GM19239 (cell line): ENCODE results near the gene SFTPB.
"Not testable (repeated sequence)": the region's sequence is repeated elsewhere in the genome, so short reads cannot be mapped to it uniquely, and the experiment has no call there.

ENCODE experiments used
- DNase-seq: peaks from one replicate; pipeline ENCODE4 v3.0.0; 2011; ENCODE audit warnings: low spot score; ENCODE audit not compliant: insufficient read length
- FAIRE-seq: peaks from 2 replicates; lab custom pipeline; 2011; peaks lifted over from hg19 to GRCh38; lab: Jason Lieb, UNC

SFTPB gene

DNA sequence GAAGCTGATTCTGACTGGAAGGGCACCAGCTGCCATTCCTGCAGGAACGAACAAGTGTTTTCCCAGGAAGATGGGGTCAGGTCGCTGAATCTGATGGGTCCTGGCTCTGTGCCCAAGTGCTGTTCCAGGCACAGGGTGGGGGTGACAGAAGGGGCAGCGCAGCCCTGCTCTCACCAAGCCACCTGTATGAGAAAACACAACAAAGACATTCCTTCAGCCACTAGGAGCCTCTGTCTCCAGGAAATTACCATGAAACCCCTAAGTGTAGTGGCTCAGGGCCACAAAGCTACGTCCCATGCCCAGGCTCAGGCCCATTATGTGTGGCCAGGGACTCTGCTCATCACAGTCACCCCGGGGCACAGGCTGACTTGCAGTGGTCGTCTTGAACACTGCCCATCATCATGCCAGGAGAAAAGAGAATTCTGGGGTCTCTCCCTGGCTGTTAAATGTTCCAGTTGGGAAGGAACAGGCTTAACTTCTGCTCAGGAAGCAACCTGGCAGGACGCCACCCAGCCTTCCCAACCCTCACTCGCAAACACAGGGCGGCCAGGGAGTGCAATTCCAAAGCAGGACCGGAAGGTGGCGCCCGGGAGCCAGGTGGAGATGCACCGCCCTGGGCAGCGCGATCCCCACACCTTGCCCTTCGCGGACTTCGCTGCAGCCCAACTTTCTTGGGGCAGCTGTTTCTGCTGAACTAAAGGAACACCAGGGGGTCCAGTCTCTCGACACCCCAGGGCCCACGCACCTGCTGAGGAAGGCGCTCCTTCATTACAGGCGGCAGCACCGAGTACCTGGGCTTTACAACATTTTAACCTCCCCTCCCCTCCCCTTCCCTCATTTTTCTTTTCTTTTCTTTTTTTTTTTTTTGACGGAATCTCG is 11.0 kb upstream of the SFTPB start:
- DNase-seq (peak; percentile 73), FAIRE-seq (no peak)

DNA sequence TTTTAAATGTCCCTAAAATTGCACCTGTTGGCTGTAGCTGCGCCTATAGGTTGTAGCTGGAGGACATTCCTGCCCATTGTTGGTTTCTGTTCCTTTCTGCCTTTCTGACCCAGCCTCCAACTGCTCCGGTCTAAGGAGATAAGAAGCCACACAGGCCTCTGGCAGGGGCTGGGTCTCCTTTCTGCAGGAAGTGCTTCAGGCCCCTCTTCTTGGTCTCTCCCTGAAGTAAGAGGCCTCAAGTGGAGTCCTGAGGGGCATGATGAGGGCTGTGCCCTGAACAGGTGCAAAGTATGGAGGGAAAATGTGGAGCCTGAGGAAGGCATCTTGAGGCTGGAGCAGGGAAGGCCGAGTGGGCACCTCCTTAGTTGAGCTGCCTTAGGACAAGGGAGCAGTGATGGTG is 10.4 kb upstream of the SFTPB start:
- no peak for FAIRE-seq
- DNase-seq: no peak

DNA sequence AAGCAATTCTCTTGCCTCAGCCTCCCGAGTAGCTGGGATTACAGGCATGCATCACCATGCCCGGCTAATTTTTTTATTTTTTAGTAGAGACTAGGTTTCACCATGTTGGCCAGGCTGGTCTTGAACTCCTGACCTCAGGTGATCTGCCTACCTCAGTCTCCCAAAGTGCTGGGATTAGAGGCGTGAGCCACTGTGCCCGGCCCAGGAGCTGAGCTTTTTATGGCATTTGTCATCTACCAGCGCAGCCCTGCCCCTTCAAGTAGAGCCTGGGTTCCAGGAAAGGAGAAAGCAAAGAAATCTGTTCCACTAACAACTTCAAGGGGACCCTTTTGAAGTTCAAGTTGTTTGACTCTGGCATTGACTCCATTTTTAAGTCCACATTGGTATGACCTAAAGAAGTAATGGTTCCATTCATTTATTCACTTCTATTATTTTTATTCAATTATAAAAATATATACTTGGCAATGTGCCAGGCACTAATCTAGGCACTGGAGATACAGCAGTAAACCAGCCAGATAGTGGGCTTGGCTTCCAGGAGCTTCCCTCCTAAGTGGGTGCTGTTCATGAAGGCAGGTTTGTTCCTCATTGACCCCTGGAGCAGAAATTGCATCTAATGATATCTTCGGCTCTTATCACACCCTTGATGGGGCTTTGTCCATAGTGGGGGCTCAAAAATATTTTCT is 8.0 kb upstream of the SFTPB start:
- no peak for FAIRE-seq
- DNase-seq: no peak

DNA sequence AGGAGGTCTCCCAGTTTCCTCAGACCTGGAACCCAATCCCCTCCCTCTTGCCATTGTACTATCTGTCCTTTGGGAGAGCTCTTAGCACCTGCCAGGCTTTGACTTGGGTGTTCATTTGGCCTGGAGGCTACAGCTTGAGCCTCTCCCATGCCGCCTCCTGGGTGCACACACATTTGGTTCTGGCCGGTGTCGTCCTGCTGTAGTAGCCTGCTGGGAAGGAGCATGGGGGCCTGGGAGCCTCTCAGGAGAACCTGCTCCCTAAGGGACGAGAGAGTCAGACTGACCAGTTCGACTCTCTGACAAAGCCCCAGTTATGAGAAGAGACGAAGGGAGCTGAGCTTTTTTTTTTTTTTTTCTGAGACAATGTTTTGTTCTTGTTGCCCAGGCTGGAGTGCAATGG is 7.4 kb upstream of the SFTPB start:
- DNase-seq (no peak), FAIRE-seq (no peak)

DNA sequence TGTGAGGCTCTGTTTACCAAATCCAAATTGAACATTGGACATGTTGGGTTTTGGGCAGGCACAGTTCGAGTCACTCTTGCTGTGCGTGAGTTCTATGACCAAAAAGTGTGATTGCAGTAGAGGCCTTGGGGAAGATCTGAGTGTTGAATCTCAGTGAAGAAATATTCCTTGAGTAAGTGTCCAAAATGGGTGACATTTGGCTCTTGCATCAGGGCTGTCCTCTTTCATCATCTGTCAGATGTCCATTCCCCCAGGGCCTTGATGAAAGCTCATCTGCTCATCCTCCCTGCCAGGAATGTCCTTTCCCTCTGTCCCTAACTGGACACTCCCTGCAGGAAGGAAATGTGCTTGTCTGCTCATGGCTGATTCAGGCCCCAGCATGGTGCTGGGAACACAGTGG is 6.4 kb upstream of the SFTPB start:
- DNase-seq (no peak), FAIRE-seq (no peak)

DNA sequence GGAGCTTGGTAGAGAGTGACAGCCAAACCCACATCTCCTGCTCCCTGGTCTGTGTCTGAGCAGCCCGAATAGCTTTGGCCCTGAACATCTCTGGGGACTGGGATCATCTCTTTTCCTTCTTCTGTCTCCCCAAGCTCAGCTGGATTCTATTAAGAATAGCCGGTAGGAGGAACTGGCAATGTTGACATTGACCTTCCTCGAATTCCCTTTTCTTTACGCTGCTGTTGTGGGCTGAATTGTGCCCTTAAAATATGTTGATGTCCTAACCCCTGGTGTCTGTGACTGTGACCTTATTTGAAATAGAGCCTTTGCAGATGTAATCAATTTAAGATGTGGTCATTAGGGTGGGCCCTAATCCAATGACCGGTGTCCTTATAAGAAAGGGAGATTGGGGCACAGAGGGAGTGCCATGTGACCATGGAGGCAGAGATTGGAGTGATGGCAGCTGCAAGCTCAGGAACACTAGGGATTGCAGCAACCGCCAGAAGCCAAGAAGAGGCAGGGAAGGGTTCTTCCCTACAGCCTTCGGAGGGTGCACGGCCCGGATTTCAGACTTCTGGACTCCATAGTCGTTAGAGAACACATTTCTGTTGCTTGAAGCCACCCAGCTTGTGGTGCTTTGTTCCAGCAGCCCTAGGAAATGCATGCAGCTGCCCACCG is 5.8 kb upstream of the SFTPB start:
- no peak for DNase-seq
- no peak for FAIRE-seq

DNA sequence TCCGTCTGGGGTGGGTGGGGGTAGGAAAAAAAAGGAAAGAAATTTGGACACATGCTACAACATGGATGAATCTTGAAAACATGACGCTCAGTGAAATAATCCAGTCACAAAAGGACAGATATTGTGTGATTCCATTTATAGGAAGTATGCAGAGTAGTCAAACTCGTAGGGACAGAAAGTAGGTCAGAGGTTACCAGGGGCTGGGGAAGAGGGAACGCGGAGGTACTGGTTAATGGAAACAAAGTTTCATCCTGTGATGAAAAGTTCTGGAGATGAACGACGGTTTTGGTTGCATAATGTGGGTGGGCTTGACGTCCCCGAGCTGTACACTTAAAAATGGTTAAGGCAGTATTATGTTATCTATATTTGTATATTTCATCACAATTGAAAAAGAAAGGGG is 4.5 kb upstream of the SFTPB start:
- DNase-seq (no peak), FAIRE-seq (no peak)

DNA sequence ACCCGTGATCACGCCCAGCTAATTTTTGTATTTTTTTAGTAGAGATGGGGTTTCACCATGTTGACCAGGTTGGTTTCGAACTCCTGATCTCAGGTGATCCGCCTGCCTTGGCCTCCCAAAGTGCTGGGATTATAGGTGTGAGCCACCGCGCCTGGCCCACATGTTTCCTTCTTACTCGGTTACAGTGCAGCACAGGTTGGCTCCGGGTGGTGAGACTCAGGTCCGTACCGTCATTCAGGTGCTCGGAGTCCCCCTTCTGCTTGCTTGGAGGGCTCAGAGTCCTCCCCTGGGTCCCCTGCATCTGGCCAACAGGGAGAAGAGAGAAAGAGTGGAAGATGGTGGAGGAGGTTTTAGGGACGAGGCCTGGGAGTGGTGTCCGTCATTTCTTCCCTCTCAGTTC is 2.4 kb upstream of the SFTPB start:
- not testable (repeated sequence) for DNase-seq, FAIRE-seq

DNA sequence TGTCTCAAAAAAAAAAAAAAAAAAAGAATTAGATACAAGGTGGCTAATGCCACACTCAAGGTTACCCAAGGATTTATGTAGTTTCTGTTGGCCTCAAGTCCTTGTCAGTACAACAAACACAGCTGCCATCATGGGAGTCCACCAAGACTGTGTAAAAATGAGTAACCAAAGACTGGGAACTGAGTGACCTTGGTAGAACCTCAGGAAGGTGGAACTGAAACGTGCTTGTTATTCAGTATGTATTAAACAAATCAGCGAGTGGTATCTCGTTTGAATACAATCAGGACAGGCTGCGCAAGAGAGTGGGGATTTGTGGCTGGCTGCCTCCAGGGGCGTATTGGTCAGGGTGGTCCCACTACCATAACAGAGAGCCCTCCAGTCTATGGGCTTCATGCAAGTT is 1.6 kb upstream of the SFTPB start:
- FAIRE-seq (peak; percentile 37), DNase-seq (no peak)

DNA sequence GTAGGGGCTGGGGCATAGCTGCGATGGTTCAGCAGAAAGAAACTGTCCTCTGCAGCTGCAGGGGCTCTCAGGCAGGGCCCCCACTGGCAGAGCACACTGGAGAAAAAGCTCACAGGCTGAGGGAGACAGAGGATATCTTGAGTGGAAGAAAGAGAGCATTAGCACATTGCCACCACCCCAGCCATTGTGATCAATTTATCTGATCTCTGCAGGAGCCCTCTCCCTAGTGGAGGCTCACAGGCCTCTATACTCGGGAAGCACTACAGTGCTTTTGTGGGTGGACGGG is 801 bp upstream of the SFTPB start:
- no peak for FAIRE-seq
- no peak for DNase-seq

DNA sequence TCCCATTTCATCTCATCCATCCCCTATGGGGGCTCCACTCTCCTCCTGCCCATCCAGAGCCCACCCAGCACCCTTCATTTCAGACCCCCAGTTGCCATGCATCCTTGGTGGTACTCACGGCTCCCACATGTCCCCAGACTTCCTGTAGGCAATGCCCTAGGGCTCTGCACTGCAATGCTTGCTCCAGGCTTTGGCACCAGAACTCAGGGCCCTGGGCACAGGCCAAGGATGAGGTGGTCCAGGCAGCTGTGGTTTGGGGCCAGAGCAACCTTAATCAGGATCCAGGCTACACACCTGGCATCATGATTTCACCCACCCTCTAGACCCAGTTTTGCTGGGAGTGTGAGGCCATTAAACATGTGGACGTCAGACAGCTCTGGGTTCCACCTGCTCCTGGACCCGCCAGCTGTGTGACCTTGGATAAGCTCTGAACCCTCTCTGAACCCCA is 414 bp downstream of the SFTPB start:
- no peak for DNase-seq
- no peak for FAIRE-seq

DNA sequence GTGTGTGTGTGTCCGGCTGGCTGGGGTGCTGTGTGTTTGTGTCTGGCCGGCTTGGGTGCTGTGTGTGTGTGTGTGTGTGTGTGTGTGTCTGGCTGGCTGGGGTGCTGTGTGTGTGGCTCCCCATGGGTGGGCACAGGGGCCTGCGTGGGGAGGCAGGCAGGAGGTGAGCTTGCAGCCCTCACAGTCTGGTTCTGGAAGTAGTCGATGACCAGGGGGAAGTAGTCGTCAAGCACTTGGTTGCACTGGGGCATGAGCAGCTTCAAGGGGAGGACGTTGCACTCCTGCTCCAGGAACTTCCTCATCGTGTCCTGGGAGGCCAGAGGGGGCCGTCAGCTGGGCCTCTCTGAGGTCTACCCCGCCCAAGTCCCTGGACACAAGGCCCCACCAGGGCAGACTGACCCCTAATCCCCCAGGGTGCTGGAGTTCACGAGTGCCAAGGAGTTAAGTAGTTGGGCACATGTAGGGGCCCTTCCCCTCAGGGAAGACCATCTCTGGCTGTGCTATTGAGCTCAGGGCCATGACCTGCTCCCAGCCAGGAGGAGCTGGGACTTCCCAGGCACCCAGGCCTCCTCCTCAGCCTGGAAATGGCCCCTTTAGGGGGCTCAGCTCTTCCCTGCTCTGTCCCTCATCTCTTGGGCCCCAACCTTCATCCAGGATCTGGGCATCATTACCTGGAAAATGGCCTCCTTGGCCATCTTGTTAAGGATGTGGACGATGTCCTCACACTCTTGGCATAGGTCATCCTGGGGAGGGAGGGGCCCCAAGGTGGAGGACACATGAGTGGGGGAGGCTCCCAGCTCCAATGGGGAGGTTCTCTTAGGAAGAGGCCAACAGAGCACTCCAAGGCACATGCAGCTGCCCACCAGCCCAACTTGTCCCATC is 1.3 kb downstream of the SFTPB start:
- DNase-seq: no peak
- FAIRE-seq: no peak

DNA sequence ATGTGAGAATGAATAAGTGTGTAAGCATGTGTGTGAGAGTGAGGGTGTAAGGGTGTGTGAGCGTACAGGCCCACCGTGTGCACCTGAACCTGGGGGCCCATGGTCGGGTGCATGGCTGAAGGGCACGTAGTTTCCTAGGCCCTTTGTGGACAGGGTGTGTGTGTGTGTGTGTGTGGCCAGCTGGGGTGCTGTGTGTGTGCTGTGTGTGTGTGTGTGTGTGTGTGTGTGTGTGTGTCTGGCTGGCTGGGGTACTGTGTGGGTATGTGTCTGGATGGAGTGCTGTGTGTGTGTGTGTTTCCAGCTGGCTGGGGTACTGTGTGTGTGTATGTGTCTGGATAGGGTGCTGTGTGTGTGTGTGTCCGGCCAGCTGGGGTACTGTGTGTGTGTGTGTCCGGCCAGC is 2.0 kb downstream of the SFTPB start:
- no peak for FAIRE-seq
- no peak for DNase-seq

DNA sequence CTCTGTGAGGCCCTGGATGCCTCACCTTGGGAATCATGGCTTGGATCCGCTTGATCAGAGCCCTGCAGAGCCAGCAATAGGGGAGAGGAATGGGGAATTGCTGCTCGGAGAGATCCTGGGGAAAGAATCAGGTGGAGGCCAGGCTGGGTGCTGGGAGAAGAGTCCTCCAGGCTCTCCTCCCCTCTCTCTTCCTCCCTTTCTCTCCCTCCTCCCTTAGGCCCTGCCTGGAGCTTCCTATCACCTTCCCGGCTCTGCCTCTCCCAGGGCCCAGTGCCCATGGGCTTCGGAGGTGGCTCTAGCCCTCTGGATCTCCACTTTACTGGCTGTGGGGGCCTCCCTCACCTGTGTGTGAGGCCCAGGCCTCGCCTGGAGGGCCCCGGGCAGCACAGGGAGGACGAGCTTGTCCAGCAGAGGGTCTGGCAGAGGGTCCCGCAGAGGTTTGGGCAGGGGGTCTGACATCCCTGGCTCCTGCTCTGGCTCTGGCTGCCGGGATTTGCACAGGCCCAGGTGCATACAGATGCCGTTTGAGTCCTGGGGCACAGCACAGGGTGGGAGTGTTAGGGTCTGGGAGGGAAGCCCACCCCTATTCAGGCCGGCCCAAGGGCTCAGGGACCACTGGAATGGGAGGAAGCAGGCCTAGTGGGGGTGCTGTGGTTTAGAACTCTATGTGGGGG is 2.6 kb downstream of the SFTPB start:
- FAIRE-seq (no peak), DNase-seq (no peak)

DNA sequence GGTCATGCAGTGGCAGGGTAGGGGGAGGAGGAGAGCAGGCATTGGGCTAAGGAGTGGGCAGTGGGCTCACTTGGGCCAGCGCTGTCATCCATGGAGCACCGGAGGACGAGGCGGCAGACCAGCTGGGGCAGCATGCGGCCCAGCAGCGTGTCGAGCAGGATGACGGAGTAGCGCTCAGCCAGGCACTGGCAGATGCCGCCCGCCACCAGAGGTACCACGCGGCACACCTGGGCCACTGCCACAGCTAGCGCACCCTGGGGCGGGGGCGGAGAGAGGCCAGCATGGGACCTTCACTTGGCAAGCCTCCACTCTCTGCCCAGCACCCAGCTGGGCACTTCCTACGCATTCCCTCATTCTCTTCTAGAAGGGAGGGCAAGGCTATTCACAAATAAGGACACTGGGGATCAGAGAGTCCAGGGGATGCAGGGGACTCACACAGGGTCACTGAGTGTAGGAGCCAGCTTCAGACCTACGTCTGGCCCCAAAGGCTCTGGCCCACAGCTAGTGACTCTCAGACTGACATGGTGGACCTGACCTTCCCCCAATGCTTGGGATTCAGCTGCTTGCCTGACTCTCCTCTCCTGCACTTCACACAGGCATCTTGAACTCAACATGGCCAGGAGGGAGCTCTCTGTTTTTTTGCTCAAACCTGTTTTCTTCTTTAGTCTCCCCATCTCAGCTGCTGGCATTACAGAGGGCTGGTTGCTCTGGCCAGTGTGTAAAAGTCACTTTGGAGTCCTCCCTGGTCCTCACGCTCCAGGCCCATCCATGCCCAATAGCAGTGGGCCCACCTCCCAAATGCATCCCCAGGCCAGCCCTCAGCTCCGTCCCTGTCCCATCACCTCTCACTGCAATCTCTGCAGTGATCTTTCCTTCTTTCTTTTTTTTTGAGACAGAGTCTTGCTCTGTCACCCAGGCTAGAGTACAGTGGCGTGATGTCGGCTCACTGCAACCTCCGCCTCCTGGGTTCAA is 4.1 kb downstream of the SFTPB start:
- FAIRE-seq (no peak), DNase-seq (no peak)

DNA sequence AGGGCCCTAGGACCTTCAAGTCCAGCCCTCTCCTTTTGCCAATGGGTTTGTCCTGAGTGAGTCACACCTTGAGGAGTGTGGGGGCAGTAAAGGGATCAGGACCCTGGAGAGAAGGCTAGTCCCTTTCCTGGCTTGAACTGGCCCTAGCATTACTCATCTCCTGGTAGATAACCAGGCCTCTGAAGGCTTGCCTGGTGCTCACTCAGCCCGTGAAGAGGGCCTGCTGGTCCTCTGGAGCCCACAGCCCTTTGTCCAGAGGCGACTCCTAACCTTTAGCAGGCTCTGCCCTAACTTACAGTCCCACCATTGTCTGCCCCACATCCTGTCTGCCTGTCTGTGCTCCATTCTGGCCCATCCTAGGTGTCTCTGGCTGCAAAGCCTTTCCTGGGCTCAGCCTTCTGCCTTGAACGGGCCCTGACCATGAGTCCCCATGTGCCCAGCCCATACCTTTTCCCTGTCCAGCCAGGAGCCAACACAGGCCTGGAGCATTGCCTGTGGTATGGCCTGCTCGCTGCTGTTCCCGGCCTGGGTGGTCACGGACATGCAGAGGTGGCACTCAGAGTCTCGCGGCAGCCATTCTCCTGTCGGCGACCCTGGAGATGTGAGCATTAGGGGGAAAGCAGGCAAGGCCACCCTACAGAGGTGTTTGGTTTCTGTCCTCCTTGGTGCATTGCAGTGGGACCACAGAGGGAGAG is 5.0 kb downstream of the SFTPB start:
- FAIRE-seq: no peak

DNA sequence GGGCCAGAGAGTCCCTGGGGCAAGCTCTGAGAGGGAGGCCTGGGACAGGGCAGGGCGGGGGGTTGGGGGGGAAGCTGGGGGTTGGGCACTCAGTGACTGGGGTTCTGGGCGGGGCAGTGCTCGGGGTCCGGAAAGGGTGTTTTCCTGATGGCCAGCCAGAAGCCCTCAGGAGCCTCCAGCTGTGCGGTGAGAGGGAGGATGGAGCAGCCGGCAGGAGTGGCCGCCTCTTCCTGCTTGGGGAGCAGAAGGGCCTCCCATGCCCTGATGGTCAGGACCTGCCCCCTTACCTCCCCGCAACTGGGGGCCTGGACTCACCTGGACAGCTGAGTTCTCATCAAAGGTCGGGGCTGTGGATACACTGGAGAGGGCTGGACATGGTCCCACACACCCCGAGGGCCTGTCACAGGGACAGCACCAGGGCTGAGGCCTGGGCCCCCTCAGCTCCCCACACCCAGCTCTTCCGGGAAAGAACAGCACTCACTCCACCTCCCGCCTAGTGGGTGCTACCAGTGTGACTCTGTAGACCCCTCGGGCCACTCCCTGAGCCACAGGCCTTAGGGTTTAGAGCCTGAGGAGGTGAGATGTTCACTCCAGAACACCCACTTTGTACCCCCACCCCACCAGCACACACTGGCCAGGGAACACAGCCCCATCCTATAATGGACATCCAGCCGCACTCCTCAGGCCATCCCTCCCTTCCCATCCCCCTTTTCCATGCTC is 6.7 kb downstream of the SFTPB start:
- FAIRE-seq (no peak), DNase-seq (no peak)

More for the DNA sequence above, 5.0 kb downstream of the SFTPB start:
- DNase-seq: no peak

DNA sequence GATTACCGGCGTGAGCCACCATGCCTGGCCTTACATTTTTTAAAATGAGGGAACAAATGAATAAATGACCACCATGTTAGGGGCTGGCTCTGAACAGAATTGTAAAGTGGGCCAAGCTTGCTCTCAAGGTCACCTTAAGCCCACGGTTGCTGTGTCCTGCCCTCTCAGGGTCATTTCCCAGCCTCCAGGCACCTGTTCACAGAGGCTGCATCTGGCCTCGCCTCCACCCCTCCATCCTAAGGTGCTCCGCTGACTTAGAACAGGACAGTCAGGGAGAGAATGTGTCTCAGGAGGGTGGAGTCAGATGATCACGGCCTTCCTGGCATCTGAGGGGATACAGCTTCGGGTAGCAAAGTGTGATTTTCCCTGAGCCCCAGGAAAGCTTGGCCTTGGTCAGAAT is 7.3 kb downstream of the SFTPB start:
- DNase-seq: no peak
- FAIRE-seq: no peak
